HEK293 (cell line): ENCODE results near the gene APCDD1L.

ENCODE experiments used
- CTCF ChIA-PET: fragments of 350-600 bp; formaldehyde crosslinking; extraction: SDS; loops from one replicate; lab custom pipeline; 2021; ENCODE audit warnings: antibody characterized with exemption; lab: Yijun Ruan, JAX
- POLR2A ChIA-PET: fragments of 300-600 bp; formaldehyde crosslinking; extraction: SDS; loops from one replicate; lab custom pipeline; 2020; ENCODE audit warnings: antibody characterized with exemption, inconsistent platforms; lab: Yijun Ruan, JAX
- H3K27ac ChIP-seq: fragments of 200-500 bp; sonication (Bioruptor generic); 2 replicates; pipeline ENCODE4 v1.5.1; 2014; ENCODE audit warnings: low read depth, low read length, control low read depth, inconsistent platforms; ENCODE audit errors: extremely low read depth
- H3K36me3 ChIP-seq, 2 experiments: fragments of 200-500 bp in 1 of 2; sonication (Bioruptor generic) in 1 of 2; 1 replicate in 1 of 2; 2 replicates in 1 of 2; pipeline ENCODE4 v1.5.1; 2014 to 2017; ENCODE audit warnings: inconsistent platforms in 2 of 2, low read length in 2 of 2; ENCODE audit not compliant: control insufficient read depth in 2 of 2, insufficient read depth in 1 of 2
- H3K4me1 ChIP-seq: fragments of 200-500 bp; sonication (Bioruptor generic); 2 replicates; pipeline ENCODE4 v1.5.1; 2014; ENCODE audit warnings: mild to moderate bottlenecking, low read length, inconsistent platforms; ENCODE audit not compliant: control insufficient read depth, insufficient read depth
- H3K4me3 ChIP-seq: 2 replicates; pipeline ENCODE4 v1.5.1; 2011; ENCODE audit warnings: low read depth, mild to moderate bottlenecking, control low read depth, low read length, moderate library complexity
- H3K9me3 ChIP-seq: fragments of 200-500 bp; sonication (Bioruptor generic); 2 replicates; pipeline ENCODE4 v1.5.1; 2014; ENCODE audit warnings: low read depth, low read length, inconsistent platforms; ENCODE audit not compliant: control insufficient read depth, insufficient read depth
- GLIS2 ChIP-seq: fragments of 450-650 bp; formaldehyde crosslinking; IDR thresholded peaks from 2 replicates; pipeline ENCODE4 v1.5.1; 2016; ENCODE audit warnings: missing biosample characterization, missing genetic modification characterization
- KLF16 ChIP-seq: fragments of 450-650 bp; formaldehyde crosslinking; IDR thresholded peaks from 2 replicates; pipeline ENCODE4 v1.5.1; 2017; ENCODE audit warnings: missing biosample characterization, missing genetic modification characterization
- KLF9 ChIP-seq: fragments of 450-650 bp; formaldehyde crosslinking; IDR thresholded peaks from 2 replicates; pipeline ENCODE4 v1.5.1; 2016; ENCODE audit warnings: missing biosample characterization, missing genetic modification characterization, low read depth
- MZF1 ChIP-seq: fragments of 450-650 bp; formaldehyde crosslinking; IDR thresholded peaks from 2 replicates; pipeline ENCODE4 v1.5.1; 2017; ENCODE audit warnings: missing biosample characterization, missing genetic modification characterization, borderline replicate concordance
- ZBTB48 ChIP-seq: fragments of 450-650 bp; formaldehyde crosslinking; IDR thresholded peaks from 2 replicates; pipeline ENCODE4 v1.5.1; 2016; ENCODE audit warnings: missing biosample characterization, missing genetic modification characterization
- ZFHX2 ChIP-seq: fragments of 450-650 bp; formaldehyde crosslinking; conservative IDR thresholded peaks from 2 replicates; pipeline ENCODE4 v1.5.1; 2016; ENCODE audit warnings: missing biosample characterization, missing genetic modification characterization
- ZFP37 ChIP-seq: fragments of 450-650 bp; formaldehyde crosslinking; IDR thresholded peaks from 2 replicates; pipeline ENCODE4 v1.5.1; 2016; ENCODE audit warnings: missing biosample characterization, missing genetic modification characterization
- ZNF112 ChIP-seq: fragments of 450-650 bp; formaldehyde crosslinking; IDR thresholded peaks from 2 replicates; pipeline ENCODE4 v1.5.0; 2017; ENCODE audit warnings: missing biosample characterization, missing genetic modification characterization
- ZNF121 ChIP-seq: fragments of 450-650 bp; formaldehyde crosslinking; IDR thresholded peaks from 2 replicates; pipeline ENCODE4 v1.5.1; 2016; ENCODE audit warnings: missing biosample characterization, missing genetic modification characterization
- ZNF157 ChIP-seq: fragments of 450-650 bp; formaldehyde crosslinking; IDR thresholded peaks from 2 replicates; pipeline ENCODE4 v1.5.1; 2016; ENCODE audit warnings: missing biosample characterization, missing genetic modification characterization
- ZNF202 ChIP-seq: fragments of 450-650 bp; formaldehyde crosslinking; IDR thresholded peaks from 2 replicates; pipeline ENCODE4 v1.5.1; 2016; ENCODE audit warnings: missing biosample characterization, missing genetic modification characterization, borderline replicate concordance
- ZNF223 ChIP-seq: fragments of 450-650 bp; formaldehyde crosslinking; IDR thresholded peaks from 2 replicates; pipeline ENCODE4 v1.5.1; 2016; ENCODE audit warnings: missing biosample characterization, missing genetic modification characterization
- ZNF248 ChIP-seq: fragments of 450-650 bp; formaldehyde crosslinking; IDR thresholded peaks from 2 replicates; pipeline ENCODE4 v1.5.1; 2017; ENCODE audit warnings: missing biosample characterization, missing genetic modification characterization
- ZNF302 ChIP-seq: fragments of 450-650 bp; formaldehyde crosslinking; IDR thresholded peaks from 2 replicates; pipeline ENCODE4 v1.5.1; 2016; ENCODE audit warnings: missing biosample characterization, missing genetic modification characterization, low read depth
- ZNF341 ChIP-seq: fragments of 450-650 bp; formaldehyde crosslinking; IDR thresholded peaks from 2 replicates; pipeline ENCODE4; 2016; ENCODE audit warnings: low read depth, missing biosample characterization, missing genetic modification characterization
- ZNF404 ChIP-seq: fragments of 450-650 bp; formaldehyde crosslinking; IDR thresholded peaks from 2 replicates; pipeline ENCODE4 v1.5.1; 2017; ENCODE audit warnings: missing biosample characterization, missing genetic modification characterization
- ZNF473 ChIP-seq: fragments of 450-650 bp; formaldehyde crosslinking; IDR thresholded peaks from 2 replicates; pipeline ENCODE4 v1.5.1; 2017; ENCODE audit warnings: missing biosample characterization, missing genetic modification characterization
- ZNF596 ChIP-seq: fragments of 450-650 bp; IDR thresholded peaks from 2 replicates; pipeline ENCODE4 v1.5.0; 2018; ENCODE audit warnings: missing biosample characterization, mild to moderate bottlenecking, missing genetic modification characterization, moderate library complexity
- ZNF600 ChIP-seq: fragments of 450-650 bp; formaldehyde crosslinking; IDR thresholded peaks from 2 replicates; pipeline ENCODE4 v1.5.1; 2016; ENCODE audit warnings: missing biosample characterization, missing genetic modification characterization
- ZNF623 ChIP-seq: fragments of 450-650 bp; formaldehyde crosslinking; IDR thresholded peaks from 2 replicates; pipeline ENCODE4 v1.5.1; 2016; ENCODE audit warnings: missing biosample characterization, missing genetic modification characterization
- ZNF777 ChIP-seq: fragments of 450-650 bp; formaldehyde crosslinking; IDR thresholded peaks from 2 replicates; pipeline ENCODE4 v1.5.1; 2017; ENCODE audit warnings: missing biosample characterization, missing genetic modification characterization, borderline replicate concordance
- ZSCAN23 ChIP-seq: fragments of 450-650 bp; formaldehyde crosslinking; IDR thresholded peaks from 2 replicates; pipeline ENCODE4 v1.5.1; 2016; ENCODE audit warnings: missing biosample characterization, missing genetic modification characterization
- TF ChIP-seq, protein P1 (sequence below): fragments of 450-650 bp; formaldehyde crosslinking; IDR thresholded peaks from 2 replicates; pipeline ENCODE4 v1.5.1; 2017; ENCODE audit warnings: missing biosample characterization, missing genetic modification characterization
- TF ChIP-seq, protein P2 (sequence below): fragments of 450-650 bp; IDR thresholded peaks from 2 replicates; pipeline ENCODE4 v1.5.1; 2018; ENCODE audit warnings: missing biosample characterization, mild to moderate bottlenecking, missing genetic modification characterization
- TF ChIP-seq, protein P3 (sequence below): fragments of 450-650 bp; formaldehyde crosslinking; IDR thresholded peaks from 2 replicates; pipeline ENCODE4 v1.5.1; 2017; ENCODE audit warnings: missing biosample characterization, mild to moderate bottlenecking, missing genetic modification characterization, moderate library complexity
- TF ChIP-seq, protein P4 (sequence below): fragments of 450-650 bp; formaldehyde crosslinking; optimal IDR thresholded peaks from 2 replicates; pipeline ENCODE3; 2016; ENCODE audit warnings: missing biosample characterization, mild to moderate bottlenecking, missing genetic modification characterization
- TF ChIP-seq, protein P5 (sequence below): fragments of 450-650 bp; formaldehyde crosslinking; IDR thresholded peaks from 2 replicates; pipeline ENCODE4 v1.5.1; 2016; ENCODE audit warnings: missing biosample characterization, missing genetic modification characterization, low read depth

APCDD1L gene

DNA sequence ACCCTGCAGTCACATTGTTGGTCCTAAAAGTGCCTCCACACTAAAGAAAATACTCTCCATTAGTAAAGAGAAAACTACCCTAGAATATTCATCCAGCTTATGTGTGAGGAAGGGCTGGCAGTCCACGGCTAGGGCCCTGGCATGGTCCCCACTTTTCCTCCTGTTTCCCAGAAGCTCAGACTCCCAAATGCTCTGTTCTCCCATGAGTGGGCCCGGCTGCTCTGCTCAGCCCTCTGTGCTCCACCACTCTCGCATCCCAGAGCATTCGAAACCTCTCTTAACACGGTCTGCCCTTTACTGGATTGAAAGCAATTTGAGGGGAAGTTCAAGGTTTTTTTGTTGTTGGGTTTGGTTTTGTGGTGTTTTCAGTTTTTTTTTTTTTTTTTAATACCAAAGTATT is 61.8 kb downstream of the APCDD1L start (continued):
- TF ChIP-seq ZNF248 (tag by site-specific recombination): no peak
- TF ChIP-seq, protein P1, sequence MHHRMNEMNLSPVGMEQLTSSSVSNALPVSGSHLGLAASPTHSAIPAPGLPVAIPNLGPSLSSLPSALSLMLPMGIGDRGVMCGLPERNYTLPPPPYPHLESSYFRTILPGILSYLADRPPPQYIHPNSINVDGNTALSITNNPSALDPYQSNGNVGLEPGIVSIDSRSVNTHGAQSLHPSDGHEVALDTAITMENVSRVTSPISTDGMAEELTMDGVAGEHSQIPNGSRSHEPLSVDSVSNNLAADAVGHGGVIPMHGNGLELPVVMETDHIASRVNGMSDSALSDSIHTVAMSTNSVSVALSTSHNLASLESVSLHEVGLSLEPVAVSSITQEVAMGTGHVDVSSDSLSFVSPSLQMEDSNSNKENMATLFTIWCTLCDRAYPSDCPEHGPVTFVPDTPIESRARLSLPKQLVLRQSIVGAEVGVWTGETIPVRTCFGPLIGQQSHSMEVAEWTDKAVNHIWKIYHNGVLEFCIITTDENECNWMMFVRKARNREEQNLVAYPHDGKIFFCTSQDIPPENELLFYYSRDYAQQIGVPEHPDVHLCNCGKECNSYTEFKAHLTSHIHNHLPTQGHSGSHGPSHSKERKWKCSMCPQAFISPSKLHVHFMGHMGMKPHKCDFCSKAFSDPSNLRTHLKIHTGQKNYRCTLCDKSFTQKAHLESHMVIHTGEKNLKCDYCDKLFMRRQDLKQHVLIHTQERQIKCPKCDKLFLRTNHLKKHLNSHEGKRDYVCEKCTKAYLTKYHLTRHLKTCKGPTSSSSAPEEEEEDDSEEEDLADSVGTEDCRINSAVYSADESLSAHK (tag by site-specific recombination): no peak
- no peak for TF ChIP-seq ZNF600 (tag by site-specific recombination)
- TF ChIP-seq ZSCAN23: no peak
- TF ChIP-seq ZFP37 (tag by site-specific recombination): no peak

DNA sequence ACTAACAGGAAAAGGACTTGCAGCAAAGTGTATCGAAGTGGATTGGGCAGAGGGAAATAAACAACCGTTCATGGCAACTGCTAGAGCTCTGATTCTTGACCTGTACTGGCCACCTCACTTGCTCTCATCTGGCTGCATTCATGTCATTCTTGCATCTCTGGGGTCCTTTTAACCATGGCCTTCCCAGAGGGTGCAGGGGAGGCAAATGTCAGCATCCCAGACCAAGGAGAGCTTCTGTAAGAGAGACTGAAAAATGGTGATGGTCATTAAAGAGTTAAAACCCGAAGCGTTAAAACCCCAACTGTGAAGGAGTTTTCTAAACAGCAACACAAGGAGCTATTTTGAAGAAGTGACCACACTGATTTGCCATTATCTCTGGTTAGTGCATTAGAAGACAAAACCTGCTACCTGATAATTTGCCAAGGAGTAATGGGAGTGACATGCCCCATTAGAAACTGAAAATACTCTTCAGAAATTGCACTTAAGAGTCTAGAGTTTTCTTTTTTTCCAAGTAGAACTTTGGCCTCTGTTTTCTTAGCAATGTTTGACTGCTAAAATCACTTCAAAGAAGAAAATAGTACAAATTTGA is 62.4 kb downstream of the APCDD1L start:
- Histone ChIP-seq H3K36me3 (peaks cover 0 to 42% of the 10 kb centered on the region in 2 experiments; a peak in 1 of 3 replicates), H3K9me3 (no peaks in the 10 kb centered on the region), H3K27ac (no peak overlapping the region), H3K4me1 (no peaks in the 10 kb centered on the region), H3K4me3 (no peak overlapping the region)
- TF ChIP-seq GLIS2 (no peak), ZNF112 (no peak), ZNF223 (tag by site-specific recombination) (no peak), ZNF341 (no peak), KLF9 (tag by site-specific recombination) (no peak), ZNF121 (tag by site-specific recombination) (no peak), ZBTB48 (tag by site-specific recombination) (no peak), ZNF777 (tag by site-specific recombination) (no peak)
- TF ChIP-seq, protein P2, sequence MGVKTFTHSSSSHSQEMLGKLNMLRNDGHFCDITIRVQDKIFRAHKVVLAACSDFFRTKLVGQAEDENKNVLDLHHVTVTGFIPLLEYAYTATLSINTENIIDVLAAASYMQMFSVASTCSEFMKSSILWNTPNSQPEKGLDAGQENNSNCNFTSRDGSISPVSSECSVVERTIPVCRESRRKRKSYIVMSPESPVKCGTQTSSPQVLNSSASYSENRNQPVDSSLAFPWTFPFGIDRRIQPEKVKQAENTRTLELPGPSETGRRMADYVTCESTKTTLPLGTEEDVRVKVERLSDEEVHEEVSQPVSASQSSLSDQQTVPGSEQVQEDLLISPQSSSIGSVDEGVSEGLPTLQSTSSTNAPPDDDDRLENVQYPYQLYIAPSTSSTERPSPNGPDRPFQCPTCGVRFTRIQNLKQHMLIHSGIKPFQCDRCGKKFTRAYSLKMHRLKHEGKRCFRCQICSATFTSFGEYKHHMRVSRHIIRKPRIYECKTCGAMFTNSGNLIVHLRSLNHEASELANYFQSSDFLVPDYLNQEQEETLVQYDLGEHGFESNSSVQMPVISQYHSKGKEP (tag by site-specific recombination): no peak
- TF ChIP-seq, protein P3, sequence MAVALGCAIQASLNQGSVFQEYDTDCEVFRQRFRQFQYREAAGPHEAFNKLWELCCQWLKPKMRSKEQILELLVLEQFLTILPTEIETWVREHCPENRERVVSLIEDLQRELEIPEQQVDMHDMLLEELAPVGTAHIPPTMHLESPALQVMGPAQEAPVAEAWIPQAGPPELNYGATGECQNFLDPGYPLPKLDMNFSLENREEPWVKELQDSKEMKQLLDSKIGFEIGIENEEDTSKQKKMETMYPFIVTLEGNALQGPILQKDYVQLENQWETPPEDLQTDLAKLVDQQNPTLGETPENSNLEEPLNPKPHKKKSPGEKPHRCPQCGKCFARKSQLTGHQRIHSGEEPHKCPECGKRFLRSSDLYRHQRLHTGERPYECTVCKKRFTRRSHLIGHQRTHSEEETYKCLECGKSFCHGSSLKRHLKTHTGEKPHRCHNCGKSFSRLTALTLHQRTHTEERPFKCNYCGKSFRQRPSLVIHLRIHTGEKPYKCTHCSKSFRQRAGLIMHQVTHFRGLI (tag by site-specific recombination): no peak
- TF ChIP-seq, protein P4, sequence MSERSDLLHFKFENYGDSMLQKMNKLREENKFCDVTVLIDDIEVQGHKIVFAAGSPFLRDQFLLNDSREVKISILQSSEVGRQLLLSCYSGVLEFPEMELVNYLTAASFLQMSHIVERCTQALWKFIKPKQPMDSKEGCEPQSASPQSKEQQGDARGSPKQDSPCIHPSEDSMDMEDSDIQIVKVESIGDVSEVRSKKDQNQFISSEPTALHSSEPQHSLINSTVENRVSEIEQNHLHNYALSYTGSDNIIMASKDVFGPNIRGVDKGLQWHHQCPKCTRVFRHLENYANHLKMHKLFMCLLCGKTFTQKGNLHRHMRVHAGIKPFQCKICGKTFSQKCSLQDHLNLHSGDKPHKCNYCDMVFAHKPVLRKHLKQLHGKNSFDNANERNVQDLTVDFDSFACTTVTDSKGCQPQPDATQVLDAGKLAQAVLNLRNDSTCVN: no peak
- POLR2A ChIA-PET: interaction anchor here (2.0 kb wide), 1 partner anchor 64 kb away, joined by 6 read pairs; the partner anchor contains the start of gene VAPB
- CTCF ChIA-PET: interaction anchor here (0.6 to 1.1 kb wide), 2 partner anchors 8 to 26 kb away, joined by 4 read pairs; no protein-coding TSS in a partner anchor

DNA sequence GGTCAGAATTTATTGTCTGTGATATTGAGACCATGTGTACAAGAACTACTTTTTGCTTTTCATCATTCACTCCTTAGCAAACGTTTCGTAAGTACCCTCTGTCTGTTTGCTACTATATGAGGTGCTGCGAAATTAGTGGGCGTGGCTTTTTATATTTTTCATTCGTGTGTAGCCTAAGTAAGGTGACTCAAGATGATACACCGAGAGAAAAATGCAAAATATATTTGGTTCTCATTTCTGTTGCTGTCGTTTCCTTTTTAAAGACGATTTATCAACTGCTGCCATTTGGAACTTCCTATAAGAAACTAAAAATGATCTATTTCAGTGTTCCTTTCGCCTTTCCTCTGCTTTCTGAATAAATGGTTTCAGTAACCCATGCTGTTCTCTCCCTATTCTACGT is 64.9 kb downstream of the APCDD1L start:
- ChIA-PET POLR2A (no interaction called here), CTCF (interaction anchor here (0.6 to 1.4 kb wide), 2 partner anchors 214 to 1006 kb away, joined by 3 to 5 read pairs; no protein-coding TSS in a partner anchor)
- Histone ChIP-seq H3K36me3 (peaks cover 0 to 59% of the 10 kb centered on the region in 2 experiments; a peak in 1 of 3 replicates), H3K4me3 (no peak overlapping the region), H3K27ac (no peak overlapping the region), H3K9me3 (no peaks in the 10 kb centered on the region), H3K4me1 (no peaks in the 10 kb centered on the region)
- TF ChIP-seq KLF16 (tag by site-specific recombination) (no peak), ZNF596 (tag by site-specific recombination) (no peak), ZNF157 (tag by site-specific recombination) (no peak), ZNF623 (tag by site-specific recombination) (no peak), ZNF202 (tag by site-specific recombination) (no peak), ZNF404 (tag by site-specific recombination) (no peak), MZF1 (tag by site-specific recombination) (no peak), ZNF302 (tag by site-specific recombination) (no peak), ZFHX2 (no peak), ZNF473 (tag by site-specific recombination) (no peak)
- TF ChIP-seq, protein P5, sequence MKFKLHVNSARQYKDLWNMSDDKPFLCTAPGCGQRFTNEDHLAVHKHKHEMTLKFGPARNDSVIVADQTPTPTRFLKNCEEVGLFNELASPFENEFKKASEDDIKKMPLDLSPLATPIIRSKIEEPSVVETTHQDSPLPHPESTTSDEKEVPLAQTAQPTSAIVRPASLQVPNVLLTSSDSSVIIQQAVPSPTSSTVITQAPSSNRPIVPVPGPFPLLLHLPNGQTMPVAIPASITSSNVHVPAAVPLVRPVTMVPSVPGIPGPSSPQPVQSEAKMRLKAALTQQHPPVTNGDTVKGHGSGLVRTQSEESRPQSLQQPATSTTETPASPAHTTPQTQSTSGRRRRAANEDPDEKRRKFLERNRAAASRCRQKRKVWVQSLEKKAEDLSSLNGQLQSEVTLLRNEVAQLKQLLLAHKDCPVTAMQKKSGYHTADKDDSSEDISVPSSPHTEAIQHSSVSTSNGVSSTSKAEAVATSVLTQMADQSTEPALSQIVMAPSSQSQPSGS (tag by site-specific recombination): no peak
